HG02642 (cell line): ENCODE data around the gene HNMT.
"Not testable (repeated sequence)": the region's sequence is repeated elsewhere in the genome, so short reads cannot be mapped to it uniquely, and the experiment has no call there.

Experiments used
- ATAC-seq: cut with Tn5 transposase; IDR thresholded peaks from one replicate; pipeline ENCODE4 v1.9.1; 2021; ENCODE audit warnings: mild to moderate bottlenecking; ENCODE audit not compliant: unreplicated experiment, poor library complexity

The HNMT gene

GRCh38 chr2:137964066-137964858, at the start of gene HNMT:
Gene HNMT (plus strand): TSS chr2:137964473. CDS start chr2:137964492, 19 bp downstream.
- ATAC-seq: no peak

GRCh38 chr2:137921105-137921880, 43.0 kb upstream of the HNMT start:
- ATAC-seq: no peak

GRCh38 chr2:137922171-137922570, 42.1 kb upstream of the HNMT start:
- not testable (repeated sequence) for ATAC-seq

GRCh38 chr2:137924019-137924418, 40.3 kb upstream of the HNMT start:
- ATAC-seq: no peak

- no peak for ATAC-seq
Measured at GRCh38 chr2:137925599-137925998, 38.7 kb upstream of the HNMT start.

- ATAC-seq: no peak
Measured at GRCh38 chr2:137927846-137928245, 36.4 kb upstream of the HNMT start.

GRCh38 chr2:137928547-137929518, 35.4 kb upstream of the HNMT start:
- no peak for ATAC-seq

- no peak for ATAC-seq
Measured at GRCh38 chr2:137929519-137929916, 34.8 kb upstream of the HNMT start.

GRCh38 chr2:137930146-137930545, 34.1 kb upstream of the HNMT start:
- no peak for ATAC-seq

- ATAC-seq: no peak
Measured at GRCh38 chr2:137935591-137935990, 28.7 kb upstream of the HNMT start.

GRCh38 chr2:137937246-137937645, 27.0 kb upstream of the HNMT start:
- no peak for ATAC-seq

GRCh38 chr2:137937778-137938177, 26.5 kb upstream of the HNMT start:
- no peak for ATAC-seq

- ATAC-seq: no peak
Measured at GRCh38 chr2:137938204-137938603, 26.1 kb upstream of the HNMT start.

- no peak for ATAC-seq
Measured at GRCh38 chr2:137939026-137939425, 25.2 kb upstream of the HNMT start.

GRCh38 chr2:137940154-137940553, 24.1 kb upstream of the HNMT start:
- no peak for ATAC-seq

GRCh38 chr2:137942037-137942832, 22.0 kb upstream of the HNMT start:
- no peak for ATAC-seq

- ATAC-seq: no peak
Measured at GRCh38 chr2:137942833-137943677, 21.2 kb upstream of the HNMT start.

GRCh38 chr2:137943678-137944347, 20.5 kb upstream of the HNMT start:
- no peak for ATAC-seq
